Stimulated activated CD8-positive, alpha-beta memory T cell treated with anti-CD3 and anti-CD28 coated beads, Interleukin-15, amount 100 ng/mL, for 1 hour (primary cell): Measurements from ENCODE around the gene MYBPH.

ENCODE experiments used
- DNase-seq: peaks from one replicate; pipeline ENCODE4 v3.0.0-alpha.2; 2020; ENCODE audit warnings: low read depth

Gene MYBPH, protein sequence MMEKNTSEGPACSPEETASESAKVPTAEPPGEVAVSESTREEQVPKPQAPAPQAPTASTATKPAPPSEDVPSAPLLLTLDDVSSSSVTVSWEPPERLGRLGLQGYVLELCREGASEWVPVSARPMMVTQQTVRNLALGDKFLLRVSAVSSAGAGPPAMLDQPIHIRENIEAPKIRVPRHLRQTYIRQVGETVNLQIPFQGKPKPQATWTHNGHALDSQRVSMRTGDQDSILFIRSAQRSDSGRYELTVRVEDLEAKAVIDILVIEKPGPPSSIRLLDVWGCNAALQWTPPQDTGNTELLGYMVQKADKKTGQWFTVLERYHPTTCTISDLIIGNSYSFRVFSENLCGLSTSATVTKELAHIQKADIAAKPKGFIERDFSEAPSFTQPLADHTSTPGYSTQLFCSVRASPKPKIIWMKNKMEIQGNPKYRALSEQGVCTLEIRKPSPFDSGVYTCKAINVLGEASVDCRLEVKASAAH

DNA sequence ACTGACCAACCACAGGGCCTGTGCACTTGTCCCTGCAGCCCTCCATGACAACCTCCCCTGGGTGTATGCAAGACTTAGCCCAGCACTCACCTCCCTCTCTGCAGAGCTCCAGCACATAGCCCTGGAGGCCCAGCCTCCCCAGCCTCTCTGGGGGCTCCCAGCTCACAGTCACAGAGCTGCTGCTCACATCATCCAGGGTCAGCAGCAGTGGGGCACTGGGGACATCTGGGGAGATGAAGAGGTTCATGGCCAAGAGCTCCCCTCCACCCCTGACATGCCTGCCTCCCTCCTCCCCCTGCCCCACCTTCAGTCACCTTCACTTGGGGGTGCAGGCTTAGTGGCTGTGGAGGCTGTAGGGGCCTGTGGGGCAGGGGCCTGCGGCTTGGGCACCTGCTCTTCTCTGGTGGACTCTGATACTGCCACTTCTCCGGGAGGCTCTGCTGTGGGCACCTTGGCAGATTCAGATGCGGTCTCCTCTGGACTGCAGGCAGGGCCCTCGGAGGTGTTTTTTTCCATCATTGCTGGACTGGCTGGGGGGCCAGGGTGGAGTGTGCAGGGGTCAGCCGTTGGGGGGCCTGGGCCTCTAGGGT, at the start of gene MYBPH:
TSS of gene MYBPH (minus strand) at position 590 of the 590 bp plus-strand sequence. CDS start at position 519, 71 bp downstream.
- no peak for DNase-seq

DNA sequence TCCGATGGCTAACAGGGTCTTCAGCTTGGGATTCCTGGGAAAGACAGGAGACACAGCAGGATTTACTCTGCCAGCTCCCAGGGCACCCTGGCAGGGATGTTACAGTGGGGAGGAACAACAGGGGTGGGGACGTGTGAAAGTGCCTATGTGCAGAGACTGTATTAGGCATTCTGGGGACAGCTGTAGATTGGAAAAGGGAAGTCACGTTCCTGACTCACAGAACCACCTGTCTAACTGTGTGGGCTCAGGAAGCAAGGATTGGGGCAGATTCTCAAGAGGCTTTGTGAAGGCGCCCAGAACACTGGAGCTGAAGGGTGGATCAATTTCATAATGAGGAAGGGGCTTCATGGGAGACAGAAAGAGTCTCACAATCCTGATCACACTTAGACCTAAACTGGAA, 49.4 kb upstream of the MYBPH start:
- DNase-seq: no peak

DNA sequence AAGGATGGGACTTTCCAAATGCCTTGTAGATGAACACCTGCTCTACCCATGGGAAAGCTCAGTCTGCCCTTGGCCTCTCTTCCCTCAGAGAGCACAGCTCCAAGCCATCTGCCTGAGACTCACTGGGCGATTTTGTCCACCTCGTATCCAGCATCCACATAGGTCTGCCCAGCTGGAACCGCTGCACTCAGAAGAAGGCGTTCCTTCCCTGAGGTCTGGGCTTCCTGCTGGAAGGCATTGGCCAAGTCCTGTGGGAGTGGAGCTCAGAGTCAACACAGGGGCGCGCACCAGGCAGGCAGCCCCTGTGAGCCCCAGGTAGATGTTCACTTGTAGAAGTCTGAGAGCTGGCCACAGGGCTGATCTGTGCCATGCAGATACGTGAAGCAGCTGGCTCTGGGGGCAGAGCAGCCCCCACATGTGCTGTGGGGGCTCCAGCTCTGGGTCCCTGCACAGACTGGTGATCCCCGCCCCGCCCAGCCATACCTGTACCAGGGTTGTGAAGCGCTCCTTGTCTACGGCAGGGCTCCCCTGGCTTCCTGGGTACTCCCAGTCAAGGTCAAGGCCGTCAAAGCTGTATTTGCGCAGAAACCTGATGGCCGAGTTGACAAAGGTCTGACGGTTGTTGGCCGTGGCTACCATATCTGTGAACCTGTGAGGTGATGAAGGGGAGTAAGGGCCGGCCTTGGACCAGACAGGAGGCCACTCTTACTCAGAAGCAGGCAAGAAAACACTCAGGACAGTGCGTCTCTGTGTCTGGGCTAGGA, 47.6 kb upstream of the MYBPH start:
- DNase-seq: no peak

DNA sequence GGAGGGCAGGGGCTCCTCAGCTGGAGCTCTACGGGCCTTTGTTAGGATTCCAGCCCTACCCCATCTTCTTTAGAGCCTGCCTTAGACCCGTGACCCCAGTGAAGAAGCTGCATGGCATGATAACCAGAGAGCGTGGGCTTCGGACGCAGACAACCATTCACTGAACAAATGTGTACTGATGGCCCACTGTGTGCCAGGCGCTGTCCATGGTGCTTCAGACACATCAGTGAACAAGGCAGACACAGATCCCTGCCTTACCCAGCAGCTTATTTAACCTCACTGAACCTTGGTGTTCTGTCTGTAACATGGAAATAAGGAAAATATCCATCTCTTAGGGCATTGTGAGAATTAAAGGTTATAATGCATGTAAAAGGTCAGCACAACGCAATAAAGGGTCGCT, 44.3 kb upstream of the MYBPH start:
- DNase-seq: no peak

DNA sequence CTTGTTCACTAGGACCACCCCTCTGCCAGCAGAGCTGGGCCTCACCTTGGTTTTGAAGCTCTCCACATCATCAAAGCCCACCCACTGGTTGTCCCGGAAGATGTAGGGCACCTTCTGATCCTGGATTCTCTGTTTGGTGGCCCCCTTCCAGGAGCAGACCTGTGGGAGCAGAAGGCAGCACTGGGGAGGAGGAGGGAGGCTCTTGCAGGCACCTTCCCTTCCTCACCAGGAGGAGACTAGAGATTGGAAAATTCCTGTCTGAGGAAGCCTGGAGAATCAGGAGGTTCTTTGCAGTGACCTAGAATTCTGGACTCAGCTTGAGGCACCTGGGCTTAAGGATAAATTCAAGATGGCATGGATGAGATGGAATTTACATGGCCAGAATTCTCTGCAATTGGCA, 43.5 kb upstream of the MYBPH start:
- no peak for DNase-seq

DNA sequence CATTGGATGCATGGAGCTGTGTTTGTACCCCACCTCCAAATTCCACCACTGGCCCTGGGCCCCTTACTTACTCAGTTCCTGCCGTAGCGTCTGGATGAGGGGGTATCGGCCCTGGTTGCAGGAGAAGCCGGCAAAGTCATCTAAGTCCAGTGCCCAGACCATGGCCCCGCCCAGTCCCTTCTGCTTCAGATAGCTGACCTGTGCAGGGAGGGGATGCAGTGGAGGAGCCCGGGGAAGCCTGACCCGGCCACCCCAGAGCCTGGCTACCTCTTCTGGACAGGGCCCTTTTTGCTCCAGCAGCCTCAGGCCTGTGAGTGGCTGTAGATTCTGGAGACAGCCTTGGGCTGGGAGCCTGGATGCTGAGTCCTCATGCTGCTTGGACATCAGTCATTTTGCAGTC, 42.0 kb upstream of the MYBPH start:
- no peak for DNase-seq

DNA sequence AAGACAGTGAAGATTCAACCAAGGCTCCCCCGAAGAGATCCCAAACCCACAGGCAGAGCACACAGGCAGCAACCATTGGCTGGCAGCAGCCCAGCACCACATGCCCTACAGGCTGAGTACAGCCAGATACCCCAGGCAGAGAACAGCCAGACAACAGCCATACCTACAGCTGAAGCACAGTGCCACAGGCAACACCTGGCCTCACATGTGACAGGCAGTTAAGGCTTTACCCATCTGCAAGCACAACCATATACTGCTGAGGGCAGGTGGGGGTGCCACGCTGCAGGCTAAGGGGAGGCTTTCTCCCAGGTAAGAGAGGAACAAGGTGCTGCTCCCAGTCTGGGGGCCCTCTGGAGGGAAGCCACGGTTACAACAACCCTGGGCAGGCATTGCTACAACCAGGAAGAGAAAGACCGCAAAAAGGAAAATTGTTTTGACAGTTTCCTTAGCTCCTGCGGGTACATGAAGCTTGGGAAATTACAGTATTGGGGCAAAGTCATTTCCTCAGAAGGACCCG, 41.6 kb upstream of the MYBPH start:
- DNase-seq: no peak

DNA sequence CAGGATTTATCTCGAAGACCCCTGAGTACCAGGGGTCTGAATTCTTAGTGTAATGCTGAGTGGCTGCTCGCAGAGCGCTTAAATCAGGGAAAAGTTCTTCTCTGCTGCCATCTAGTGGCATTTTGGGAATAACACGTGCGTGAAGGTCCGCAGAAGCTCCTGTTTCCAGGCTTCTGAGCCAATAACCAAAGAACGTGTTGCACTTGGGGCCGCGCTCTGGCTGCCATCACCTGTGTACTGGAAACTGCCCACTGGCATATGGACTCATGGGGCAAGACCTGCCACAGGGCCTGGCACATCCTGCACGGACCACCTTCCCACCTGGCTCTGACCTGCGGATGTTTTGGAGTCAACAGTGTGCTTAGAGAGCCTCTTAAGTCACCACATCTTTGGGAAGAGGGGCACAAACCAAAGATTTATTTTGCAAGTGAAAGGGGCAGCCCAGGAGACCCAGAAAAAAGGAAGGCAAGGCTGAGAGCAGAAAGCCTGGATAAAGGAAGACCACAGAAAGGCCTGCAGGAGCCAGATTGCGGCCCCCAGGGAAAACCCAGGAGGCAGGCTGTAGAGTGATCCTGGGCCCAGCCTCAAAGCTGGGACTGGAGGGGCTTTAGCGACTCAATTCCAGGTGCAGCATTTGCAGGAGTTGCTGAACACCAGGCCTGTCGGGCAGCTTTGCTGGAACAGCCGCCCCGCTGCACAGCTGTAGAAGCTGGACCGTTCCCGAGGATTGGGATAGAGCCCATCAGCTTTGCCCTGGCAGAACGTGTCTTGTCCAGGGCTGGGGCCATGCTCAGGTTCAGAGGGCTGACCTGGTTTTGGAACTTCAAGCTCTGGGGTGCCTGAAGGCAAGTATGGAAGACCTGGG, 40.9 kb upstream of the MYBPH start:
- DNase-seq: peak; percentile 32

DNA sequence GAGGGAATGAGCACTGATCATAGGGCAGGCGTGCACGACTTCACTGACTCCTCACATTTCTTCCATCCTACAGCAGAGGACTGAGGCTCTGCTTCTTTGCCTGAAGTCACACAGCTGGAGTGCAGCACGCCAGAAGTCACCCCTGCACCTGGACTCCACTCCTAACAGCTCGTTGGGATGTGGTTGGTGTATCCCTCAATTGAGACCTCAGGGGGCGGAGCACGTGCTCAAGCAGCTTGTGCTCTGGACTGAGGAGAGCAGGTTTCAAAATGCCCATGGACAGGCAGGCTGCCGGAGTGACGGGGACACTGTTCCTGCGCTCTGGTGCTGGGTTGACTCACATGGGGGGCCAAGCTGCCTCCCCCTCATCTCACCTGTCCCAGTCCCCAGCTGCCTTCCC, 39.9 kb upstream of the MYBPH start:
- DNase-seq: no peak

DNA sequence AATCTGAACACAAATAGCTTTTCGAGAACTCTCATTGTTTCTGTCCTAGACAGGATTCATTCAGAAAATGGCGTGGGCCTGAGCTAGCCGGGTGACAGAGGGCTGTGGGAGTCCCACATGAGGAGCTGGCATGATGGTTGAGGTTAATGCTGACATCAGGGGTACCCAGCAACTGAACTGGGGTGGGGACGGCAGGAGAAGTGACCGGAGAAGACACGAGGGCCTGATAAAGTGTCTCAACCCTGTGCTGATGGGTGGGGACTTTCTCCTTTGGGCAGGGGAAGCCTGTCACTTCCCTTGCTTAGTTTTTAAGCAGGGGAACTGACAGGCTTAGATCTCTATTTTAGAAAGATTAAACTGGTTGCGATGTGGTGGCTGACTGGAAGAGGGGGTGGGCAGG, 39.2 kb upstream of the MYBPH start:
- DNase-seq: no peak

DNA sequence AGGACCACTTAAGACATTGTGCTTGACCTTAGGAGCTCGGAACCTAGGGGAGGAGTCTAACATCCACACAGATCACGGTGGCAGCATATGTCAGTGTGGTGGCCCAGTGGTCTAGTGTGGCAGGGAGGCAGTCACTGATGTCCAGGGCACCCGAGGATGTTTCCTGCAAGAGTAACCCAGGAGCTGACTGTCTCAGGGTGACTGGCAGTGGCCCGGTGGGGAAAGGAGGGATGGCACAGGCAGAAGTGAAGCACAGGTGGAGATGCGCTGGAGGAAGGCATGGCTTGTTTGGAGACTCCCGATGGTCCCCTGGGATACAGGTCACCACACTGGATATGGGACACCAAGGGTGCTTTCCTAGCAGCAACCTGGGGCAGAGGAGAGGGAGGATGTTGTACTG, 37.5 kb upstream of the MYBPH start:
- no peak for DNase-seq

DNA sequence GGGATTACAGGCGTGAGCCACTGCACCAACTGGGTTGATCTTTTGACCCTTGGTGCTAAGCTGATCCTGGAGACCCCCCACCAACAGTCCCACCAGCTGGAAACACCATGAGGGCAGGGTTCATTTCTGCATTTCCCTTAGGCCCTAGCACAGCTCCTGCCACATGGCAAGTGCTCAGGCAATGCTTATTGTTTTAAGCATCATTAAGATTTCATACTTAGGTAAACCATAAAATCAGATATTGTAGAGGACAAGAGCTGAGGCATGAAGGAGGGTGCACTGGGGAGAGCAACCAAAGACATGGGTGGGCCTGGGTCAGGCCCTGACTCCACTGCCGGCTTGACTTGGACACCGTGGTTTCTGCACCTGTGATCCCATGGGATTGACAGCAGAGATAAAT, 36.2 kb upstream of the MYBPH start:
- DNase-seq: no peak

DNA sequence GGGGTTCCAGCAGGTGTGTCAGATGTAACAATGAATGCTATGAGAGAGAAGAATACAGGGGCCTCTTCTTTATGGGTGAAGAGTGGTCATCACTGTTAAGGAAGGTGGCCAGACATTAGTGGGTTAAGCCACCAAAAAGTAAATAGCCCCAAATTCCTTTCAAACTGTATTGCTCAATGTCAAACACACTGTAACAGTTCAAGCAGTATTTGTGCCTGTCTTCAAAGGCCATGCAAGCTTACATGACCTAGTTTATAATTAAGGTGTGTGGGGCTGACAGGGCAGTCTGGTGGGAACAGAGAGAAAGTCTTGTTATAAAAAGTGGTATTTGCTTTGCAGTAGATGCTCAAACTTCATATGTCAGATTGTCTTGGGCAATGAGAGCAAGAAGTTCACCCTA, 35.4 kb upstream of the MYBPH start:
- no peak for DNase-seq

DNA sequence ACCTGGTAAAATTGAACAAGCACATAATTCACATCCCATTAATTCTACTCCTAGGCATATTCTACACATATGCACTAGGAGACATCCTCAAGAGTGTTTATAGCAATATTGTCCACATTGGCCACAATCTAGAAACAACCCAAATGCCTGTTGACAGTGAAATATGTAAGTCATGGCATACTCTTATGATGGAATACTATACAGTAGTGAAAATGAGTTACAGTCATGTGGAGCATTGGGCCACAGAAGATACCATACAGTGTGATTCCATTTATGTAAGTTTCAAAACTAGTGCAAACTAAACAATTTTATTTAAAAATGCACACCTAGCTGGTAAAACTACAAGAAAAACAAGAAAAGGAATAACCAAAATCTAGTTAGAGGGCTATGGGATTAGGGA, 34.7 kb upstream of the MYBPH start:
- DNase-seq: no peak

DNA sequence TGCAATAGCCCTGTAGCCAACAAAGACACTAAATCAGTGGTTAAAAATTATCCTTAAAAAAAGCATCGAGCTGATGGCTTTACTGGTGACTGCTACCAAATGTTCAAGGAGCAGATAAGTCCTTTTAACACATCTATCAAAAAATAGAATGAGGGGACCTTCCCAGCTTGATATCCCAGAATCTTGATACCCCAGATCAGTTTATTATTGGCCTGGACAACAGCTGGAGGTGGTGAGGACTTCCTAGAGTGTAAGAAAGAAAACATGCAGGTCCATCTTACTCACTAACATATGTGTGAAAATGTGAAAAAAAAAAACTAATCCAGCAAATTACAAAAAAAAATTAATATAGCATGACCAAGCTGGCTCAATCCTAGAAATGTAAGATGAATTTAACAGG, 32.6 kb upstream of the MYBPH start:
- no peak for DNase-seq

DNA sequence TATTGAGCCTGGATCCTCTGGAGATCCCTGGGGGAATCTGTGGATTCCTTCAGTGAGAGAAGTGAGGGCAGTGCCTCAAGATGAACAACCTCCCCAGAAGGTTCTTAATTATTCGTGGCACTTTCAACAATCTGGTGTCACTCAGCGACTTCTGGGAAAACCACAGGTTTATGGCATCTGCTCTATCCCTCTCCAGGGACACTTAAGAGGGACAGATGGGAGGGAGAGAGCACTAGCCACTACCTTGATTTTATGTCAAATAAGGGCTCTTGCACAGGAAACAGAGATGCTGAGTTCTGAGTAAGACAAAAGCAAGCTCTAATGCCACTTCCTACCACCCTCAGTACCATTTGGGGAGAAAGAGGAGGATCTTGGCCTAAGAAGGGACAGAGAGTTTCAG, 32.1 kb upstream of the MYBPH start:
- no peak for DNase-seq

DNA sequence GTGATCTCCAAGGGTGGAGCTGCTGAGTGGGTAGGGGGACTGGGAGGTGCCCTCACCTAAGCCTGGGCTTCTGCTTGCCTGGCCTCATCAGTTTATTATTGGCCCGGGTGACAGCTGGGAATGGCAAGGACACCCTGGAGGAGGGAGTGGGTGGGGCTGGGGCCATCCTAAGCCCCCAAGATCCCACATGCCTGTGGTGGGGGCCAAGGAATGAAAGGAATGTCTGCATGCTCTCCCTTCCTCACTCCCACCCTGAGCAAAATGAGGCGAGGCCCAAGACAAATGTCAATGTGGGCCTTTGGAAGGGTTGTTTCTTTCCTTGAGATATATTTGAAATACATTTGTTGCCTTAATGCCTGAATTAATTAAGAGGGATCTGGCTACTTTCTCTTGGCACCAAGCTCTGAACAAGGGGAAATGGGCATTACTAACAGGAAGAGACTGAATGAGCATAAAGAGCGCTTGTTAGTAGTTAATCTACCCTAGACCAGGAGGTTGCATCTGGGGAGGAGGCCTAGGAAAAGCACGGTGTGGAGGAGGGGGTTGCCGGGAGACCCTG, 30.6 kb upstream of the MYBPH start:
- DNase-seq: no peak

DNA sequence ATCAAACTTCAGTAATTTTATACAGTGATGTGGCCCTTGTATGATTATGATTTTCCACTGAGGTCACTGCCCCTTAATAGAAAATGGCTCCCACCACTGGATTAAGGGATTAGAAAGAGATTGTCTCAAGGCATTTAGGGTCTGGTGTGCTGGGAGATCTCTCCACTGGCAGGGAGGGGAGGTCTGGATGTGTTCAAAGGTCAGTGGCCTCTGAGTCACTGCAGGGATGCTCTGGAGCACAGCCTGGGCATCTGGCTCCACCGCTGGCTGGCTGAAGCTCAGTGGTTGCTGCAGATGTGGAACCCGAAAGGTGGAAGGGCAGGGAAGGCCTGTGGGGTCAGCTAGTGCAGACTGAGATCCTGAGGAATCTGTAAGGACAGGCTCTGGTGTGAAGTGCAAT, 29.1 kb upstream of the MYBPH start:
- DNase-seq: no peak

DNA sequence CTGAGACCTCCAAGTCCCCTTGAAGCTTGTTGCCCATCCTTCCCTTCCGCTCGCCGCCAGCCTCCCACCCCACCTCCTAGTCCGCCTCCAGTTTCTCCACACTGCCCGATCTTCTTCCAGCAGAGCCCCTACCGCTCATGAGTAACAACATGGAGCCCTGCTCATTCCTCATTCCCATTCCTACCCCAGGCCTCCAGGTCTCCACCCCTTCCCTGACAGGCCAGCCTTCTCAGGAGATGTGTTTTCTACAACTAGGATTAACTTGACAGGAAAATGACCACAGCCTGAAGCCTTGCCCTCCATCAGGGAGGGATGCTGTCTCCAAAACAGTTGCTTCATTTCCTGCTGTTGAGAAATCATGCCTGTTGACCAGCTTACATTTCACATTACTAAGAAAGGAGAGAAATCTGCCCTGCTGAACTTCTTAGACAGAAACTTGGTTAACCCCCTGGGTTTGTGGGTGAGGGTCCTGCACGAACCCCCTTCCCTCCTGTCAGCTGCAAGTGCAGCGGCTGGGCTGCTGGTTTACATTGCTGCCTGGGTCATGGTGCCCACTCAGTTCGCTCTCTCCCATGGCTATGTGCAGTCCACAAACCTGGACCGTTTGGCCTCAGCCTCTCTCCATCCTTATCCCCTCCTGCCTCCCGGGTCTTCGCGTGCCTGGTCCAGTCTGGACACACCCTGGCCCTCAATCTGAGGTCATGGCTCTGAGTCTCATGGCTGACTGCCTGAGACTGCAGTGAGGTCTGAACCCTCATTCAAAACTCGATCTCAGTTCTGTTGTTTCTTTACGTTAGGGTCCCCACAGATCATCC, 27.0 kb upstream of the MYBPH start:
- no peak for DNase-seq

DNA sequence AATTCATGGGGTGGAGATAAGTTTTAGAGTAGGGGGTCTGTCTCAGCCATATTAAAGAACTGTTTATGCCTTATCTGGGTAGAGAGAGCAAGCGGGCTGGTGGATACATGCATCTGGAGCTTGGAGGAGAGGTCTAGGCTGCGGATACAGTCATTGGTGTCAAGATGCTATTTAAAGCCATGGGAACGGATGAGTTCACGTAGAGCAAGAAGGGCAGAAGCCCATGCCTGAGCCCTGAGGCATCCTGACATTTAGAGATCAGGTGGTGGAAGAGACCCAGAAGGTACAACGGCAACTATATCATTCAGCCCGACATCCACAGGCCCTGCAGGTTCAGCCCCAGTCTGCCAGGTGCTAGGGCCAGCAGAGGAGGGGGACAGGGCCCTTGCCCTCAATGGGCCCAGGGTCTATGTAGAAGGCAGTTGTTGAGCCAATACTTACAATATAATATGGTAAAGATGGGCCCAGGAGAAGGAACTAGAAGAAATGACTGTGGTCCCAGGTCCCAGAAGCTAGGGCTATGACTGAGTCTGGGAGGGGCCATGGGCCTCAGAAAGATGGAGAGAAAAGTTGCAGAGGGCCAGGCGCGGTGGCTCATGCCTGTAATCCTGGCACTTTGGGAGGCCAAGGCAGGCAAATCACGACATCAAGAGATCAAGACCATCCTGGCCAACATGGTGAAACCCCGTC, 26.0 kb upstream of the MYBPH start:
- DNase-seq: no peak
